RWPE2 (cell line): ENCODE measurements around the gene NFASC.

Experiments used
- ATAC-seq: fragments of 200-7000 bp; cut with Tn5 transposase; 3 replicates; pipeline ENCODE4 v1.9.1; 2021; ENCODE audit warnings: low read depth
- DNase-seq: peaks from one replicate; pipeline ENCODE4 v3.0.0-alpha.2; 2020; ENCODE audit warnings: low spot score
- H3K27ac ChIP-seq: fragments of 450-650 bp; 2 replicates; pipeline ENCODE4 v1.5.1; 2017; ENCODE audit warnings: mild to moderate bottlenecking; ENCODE audit not compliant: poor library complexity, severe bottlenecking
- H3K27me3 ChIP-seq: fragments of 250-450 bp; sonication (Bioruptor Pico); 2 replicates; pipeline ENCODE4 v1.5.1; 2021; ENCODE audit warnings: mild to moderate bottlenecking, moderate library complexity; ENCODE audit not compliant: insufficient read depth, poor library complexity, severe bottlenecking
- H3K36me3 ChIP-seq: fragments of 250-450 bp; sonication (Bioruptor Pico); 2 replicates; pipeline ENCODE4 v1.5.1; 2020; ENCODE audit warnings: low read depth, mild to moderate bottlenecking, moderate library complexity
- H3K4me1 ChIP-seq: fragments of 250-450 bp; sonication (Bioruptor Pico); 2 replicates; pipeline ENCODE4 v1.5.1; 2021; ENCODE audit warnings: mild to moderate bottlenecking, moderate library complexity; ENCODE audit not compliant: insufficient read depth, poor library complexity, severe bottlenecking
- H3K4me3 ChIP-seq: fragments of 250-450 bp; sonication (Bioruptor Pico); 2 replicates; pipeline ENCODE4 v1.5.1; 2021; ENCODE audit warnings: mild to moderate bottlenecking, moderate library complexity; ENCODE audit not compliant: severe bottlenecking
- H3K9me3 ChIP-seq: fragments of 250-450 bp; sonication (Bioruptor Pico); 2 replicates; pipeline ENCODE4 v1.5.1; 2021; ENCODE audit warnings: mild to moderate bottlenecking, moderate library complexity; ENCODE audit not compliant: severe bottlenecking
- TF ChIP-seq, protein P1 (sequence below): fragments of 450-650 bp; IDR thresholded peaks from one replicate; pipeline ENCODE4 v1.5.1; 2017; ENCODE audit warnings: mild to moderate bottlenecking, moderate library complexity; ENCODE audit not compliant: poor library complexity, severe bottlenecking

The NFASC gene

GRCh38 chr1:204968135-204968534 lies 97.5 kb downstream of the NFASC start:
- DNase-seq (no peak), ATAC-seq (no peak)
- H3K27ac ChIP-seq = no peak overlapping the region
- H3K36me3 ChIP-seq = no peaks in the 10 kb centered on the region
- H3K4me3 ChIP-seq = no peak overlapping the region
- peaks cover 5% of the 10 kb centered on the region for H3K27me3 ChIP-seq
- H3K9me3 ChIP-seq = no peaks in the 10 kb centered on the region
- TF ChIP-seq, protein P1, sequence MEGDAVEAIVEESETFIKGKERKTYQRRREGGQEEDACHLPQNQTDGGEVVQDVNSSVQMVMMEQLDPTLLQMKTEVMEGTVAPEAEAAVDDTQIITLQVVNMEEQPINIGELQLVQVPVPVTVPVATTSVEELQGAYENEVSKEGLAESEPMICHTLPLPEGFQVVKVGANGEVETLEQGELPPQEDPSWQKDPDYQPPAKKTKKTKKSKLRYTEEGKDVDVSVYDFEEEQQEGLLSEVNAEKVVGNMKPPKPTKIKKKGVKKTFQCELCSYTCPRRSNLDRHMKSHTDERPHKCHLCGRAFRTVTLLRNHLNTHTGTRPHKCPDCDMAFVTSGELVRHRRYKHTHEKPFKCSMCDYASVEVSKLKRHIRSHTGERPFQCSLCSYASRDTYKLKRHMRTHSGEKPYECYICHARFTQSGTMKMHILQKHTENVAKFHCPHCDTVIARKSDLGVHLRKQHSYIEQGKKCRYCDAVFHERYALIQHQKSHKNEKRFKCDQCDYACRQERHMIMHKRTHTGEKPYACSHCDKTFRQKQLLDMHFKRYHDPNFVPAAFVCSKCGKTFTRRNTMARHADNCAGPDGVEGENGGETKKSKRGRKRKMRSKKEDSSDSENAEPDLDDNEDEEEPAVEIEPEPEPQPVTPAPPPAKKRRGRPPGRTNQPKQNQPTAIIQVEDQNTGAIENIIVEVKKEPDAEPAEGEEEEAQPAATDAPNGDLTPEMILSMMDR = no peak
- no peaks in the 10 kb centered on the region for H3K4me1 ChIP-seq

DNA sequence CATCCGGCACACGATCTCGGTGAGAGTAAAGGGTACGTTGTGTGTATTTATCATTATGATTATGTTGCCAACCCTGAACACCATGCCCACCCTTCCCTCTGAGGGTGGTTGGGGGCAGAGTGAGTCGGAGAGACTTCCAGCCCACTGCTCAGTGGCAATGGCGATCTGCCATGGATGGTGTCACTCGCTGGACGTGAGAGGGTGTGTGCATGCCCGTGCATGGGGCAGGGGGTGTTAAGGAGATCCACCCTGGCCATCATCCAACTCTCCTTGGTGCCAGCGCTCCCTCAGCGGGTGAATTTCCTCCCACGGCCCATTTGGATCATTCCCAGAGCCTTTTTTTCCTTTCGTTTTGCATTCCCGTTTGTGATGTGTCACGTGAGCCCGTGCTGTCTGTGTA lies 98.3 kb downstream of the NFASC start:
- H3K9me3 ChIP-seq = no peaks in the 10 kb centered on the region
- no peaks in the 10 kb centered on the region for H3K4me1 ChIP-seq
- no peak overlapping the region for H3K4me3 ChIP-seq
- no peak overlapping the region for H3K27ac ChIP-seq
- DNase-seq = no peak
- no peak for ATAC-seq
- peaks cover 5% of the 10 kb centered on the region for H3K27me3 ChIP-seq
- H3K36me3 ChIP-seq = no peaks in the 10 kb centered on the region
- TF ChIP-seq, protein P1 = no peak

GRCh38 chr1:204970937-204971336 lies 100.3 kb downstream of the NFASC start:
- Histone ChIP-seq H3K27ac (no peak overlapping the region), H3K4me1 (no peaks in the 10 kb centered on the region), H3K9me3 (no peaks in the 10 kb centered on the region), H3K27me3 (no peaks in the 10 kb centered on the region), H3K4me3 (no peak overlapping the region), H3K36me3 (no peaks in the 10 kb centered on the region)
- DNase-seq = no peak
- TF ChIP-seq, protein P1 = no peak
- ATAC-seq = no peak

DNA sequence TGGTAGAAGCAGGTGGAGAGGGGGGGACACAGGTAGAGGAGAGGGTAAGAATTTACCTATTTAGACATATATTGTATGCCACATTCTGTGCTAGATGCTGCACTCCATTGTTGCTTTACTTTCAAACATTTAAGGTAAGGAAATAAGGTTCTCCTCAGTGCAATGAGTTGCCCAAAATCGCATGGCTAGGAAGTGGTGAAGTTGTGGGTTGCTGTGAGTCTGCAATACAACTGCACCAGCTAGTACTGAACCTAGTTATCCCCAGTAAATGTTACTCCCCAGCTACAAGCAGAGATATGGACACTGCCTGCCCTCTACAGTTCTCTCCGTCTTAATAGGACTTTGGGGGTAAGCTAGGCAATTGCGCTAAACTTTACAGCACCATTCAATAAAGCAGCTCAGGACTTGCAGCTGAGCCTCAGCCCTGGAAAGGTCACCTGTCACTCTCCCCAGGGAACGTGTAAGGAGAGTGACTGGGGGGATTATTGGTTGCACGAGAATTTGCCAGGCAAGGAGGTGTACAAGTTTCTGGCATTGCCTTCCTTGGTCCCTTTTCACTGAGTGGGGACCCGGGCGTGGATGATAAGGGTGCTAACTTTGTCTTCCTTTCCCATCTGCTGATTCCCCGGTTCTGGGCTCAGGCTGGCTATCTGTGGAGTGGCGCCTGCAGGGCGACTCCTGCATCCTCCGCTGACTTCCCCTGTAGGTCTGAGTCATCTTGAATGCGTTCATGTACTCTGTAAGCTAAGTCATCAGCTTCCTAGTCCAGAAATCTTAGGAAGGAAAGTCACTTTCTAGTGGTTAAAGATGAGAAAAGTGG lies 101.1 kb downstream of the NFASC start:
- Histone ChIP-seq H3K27ac (no peak overlapping the region), H3K36me3 (no peaks in the 10 kb centered on the region), H3K4me1 (no peaks in the 10 kb centered on the region), H3K4me3 (no peak overlapping the region), H3K27me3 (no peaks in the 10 kb centered on the region), H3K9me3 (no peaks in the 10 kb centered on the region)
- TF ChIP-seq, protein P1 = no peak
- ATAC-seq (peak; percentile 77), DNase-seq (no peak)

- Histone ChIP-seq H3K27ac (no peak overlapping the region), H3K4me3 (no peak overlapping the region), H3K27me3 (no peaks in the 10 kb centered on the region), H3K9me3 (no peaks in the 10 kb centered on the region), H3K4me1 (no peaks in the 10 kb centered on the region), H3K36me3 (no peaks in the 10 kb centered on the region)
- DNase-seq (no peak), ATAC-seq (no peak)
- TF ChIP-seq, protein P1 = no peak
These were observed 101.8 kb downstream of the NFASC start for GRCh38 chr1:204972426-204972825.
